Measurements from ENCODE around the gene MBL2.

GRCh38 chr10:52756295-52756694, 16.3 kb downstream of the MBL2 start:
- no peak for TF ChIP-seq CTCF (IDR thresholded peaks at IDR 0.05)
- TF ChIP-seq POLR2A (IDR thresholded peaks at IDR 0.05) = no peak

All from uterus (tissue), 2 donors.